C1 segment of cervical spinal cord (tissue), 14 donors: Measurements from ENCODE around the gene CCAR1.
A peak's percentile ranks its signal among the peaks of the same experiment; 100 is the strongest.
"Not testable (repeated sequence)": the region's sequence is repeated elsewhere in the genome, so short reads cannot be mapped to it uniquely, and the experiment has no call there.

Experiments used
- DNase-seq, 14 donors: peaks; one replicate each; lab custom pipeline; 2025; lab: John Stamatoyannopoulos, UW

The CCAR1 gene

DNA sequence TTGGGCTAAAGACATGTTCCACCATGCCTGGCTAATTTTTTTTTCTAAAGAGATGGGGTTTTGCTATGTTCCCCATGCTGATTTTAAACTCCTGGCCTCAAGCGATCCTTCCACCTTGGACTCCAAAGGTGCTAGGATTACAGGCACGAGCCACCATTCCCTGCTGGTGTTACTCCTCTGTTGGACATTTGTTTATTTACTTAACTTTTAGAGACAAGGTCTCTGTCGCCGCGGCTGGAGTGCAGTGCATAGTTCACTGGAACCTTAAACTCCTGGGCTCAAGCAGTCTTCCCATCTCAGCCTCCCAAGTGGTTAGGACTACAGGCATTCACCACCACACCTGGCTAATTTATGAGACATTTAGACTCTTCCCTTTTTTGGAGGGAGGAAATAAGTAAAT lies 38.9 kb downstream of the CCAR1 start:
- DNase-seq = no peak

DNA sequence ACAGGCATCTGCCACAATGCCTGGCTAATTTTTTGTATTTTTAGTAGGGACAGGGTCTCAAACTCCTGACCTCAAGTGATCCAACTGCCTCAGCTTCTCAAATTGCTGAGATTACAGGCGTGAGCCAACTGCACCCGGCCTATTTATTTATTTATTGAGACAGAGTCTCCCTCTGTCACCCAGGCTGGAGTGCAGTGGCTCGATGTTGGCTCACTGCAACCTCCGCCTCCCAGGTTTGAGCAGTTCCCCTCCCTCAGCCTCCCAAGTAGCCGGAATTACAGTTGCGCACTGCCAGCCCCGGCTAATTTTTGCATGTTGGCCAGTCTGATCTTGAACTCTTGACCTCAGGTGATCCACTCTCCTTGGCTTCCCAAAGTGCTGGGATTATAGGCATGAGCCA lies 46.4 kb downstream of the CCAR1 start:
- not testable (repeated sequence) for DNase-seq

DNA sequence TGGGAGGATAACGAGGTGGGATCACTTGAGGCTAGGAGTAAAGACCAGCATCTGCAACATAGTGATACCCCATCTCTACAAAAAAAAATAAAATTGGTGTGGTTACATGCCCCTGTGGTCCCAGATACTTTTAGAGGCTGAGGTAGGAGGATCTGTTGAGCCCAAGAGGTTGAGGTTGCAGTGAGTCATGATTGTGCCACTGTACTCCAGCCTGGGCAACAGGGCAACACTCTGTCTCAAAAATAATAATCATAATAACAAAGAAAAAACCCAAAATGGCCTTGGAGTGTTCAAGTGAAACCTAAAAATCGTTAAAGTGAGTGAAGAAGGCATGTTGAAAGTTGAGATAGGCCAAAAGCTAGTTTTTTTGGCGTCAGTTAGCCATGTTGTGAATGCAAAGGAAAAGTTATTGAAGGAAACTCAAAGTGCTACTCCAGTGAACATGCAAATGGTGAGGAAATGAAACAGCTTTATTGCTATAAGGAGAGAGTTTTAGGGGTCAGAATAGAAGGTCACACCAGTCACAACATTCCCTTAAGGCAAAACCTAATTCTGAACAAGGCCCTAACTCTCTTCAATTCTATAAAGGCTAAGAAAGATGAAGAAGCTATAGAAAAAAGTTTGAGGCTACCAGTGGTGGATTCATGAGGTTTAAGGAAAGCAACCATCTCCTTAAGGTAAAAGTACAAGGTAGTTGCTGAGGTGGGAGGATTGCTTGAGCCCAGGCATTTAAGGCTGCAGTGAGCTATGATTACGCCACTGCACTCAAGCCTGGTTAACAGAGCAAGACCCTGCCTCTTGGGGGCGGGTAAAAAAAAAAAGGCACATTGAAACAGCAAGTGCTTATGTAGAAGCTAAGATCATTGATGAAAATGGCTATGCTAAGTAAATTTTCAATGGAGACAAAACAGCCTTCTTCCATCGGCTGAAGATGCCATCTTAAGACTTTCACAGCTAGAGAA lies 60.9 kb downstream of the CCAR1 start:
- DNase-seq = no peak

DNA sequence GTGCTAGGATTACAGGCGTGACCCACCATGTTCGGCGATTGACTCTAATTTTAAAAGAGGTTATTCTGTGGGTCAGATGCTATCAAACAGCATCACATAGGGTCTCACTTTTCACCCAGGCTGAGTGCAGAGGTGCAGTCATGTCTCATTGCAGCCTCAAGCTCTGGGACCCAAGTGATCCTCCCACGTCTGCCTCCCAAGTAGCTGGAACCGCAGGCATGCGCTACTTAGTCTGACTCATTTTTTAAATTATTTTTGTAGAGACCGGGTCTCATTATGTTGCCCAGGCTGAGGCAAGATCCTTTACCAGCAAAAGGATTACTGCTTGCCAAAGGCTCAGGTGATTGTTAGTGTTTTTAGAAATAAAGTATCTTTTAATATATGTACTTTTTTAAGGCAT lies 63.4 kb downstream of the CCAR1 start:
- DNase-seq = no peak

DNA sequence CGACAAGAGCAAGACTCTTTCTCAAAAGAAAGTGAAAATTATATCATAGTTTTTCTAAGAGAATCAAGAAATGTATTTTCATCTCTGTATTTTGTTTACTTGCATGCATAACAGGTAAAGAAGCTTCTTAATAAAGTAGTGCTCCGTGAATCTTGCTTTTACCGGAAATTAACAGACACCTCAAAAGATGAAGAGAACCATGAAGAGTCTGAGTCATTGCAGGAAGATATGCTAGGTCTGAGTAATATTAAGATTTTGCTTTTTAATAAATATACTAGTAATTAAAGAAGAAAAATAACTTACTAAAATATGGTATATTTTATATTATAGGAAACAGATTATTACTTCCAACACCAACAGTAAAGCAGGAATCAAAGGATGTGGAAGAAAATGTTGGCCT lies 66.8 kb downstream of the CCAR1 start:
- no peak for DNase-seq

DNA sequence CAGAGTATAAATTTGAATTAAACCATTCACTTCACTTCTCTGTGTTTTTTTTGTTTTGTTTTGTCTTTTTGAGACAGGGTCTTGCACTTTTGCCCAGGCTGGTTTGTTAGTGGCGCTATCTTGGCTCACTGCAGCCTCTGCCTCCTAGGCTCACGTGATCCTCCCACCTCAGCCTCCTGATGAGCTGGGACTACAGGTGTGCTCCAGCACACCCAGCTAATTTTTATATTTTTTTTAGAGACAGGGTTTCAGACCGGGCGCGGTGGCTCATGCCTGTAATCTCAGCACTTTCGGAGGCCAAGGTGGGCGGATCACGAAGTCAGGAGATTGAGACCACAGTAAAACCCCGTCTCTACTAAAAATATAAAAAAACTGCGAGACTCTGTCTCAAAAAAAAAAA lies 69.4 kb downstream of the CCAR1 start:
- DNase-seq = no peak

DNA sequence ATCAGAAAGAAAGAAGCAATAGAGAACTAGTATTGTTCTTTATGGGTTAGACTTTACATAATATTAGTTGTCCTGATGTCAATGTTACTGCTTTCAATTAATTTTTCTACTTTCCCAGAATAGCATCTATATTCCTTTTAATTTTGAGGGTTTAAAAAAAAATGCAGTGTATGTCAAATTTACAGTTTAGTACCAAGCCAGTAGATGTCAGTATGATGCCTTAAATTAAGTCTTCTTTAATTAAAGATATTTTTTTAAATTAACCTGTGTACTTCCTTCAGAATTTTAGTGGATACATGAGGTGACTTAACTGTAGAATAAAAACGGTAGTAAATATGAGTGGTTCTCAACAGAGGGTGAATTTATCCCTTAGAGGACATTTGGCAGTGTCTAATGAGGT lies 71.1 kb downstream of the CCAR1 start:
- no peak for DNase-seq

DNA sequence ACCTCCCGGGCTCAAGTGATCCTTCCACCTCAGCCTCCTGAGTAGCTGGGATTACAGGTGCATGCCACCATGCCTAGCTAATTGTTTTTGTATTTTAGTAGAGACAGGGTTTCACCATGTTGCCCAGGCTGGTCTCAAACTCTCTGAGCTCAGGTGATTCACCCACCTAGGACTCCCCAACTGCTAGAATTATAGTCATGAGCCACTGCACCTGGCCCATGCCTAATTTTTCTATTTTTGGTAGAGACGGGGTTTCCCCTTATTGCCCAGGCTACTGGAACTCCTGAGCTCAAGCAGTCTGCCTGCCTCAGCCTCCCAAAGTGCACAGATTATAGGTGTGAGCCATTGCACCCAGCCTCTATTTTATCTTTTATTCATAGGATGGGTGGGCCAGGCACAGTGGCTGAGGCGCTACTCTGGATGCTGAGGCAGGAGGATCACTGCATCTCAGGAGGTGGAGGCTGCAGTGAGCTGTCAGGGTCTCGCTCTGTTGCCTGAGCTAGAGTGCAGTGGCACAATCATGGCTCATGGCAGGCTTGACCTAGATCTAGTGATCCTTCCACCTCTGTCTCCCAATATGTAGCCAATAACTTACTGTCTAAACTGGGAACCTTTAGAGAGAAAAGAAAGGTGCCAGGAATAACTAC lies 75.0 kb downstream of the CCAR1 start:
- no peak for DNase-seq

DNA sequence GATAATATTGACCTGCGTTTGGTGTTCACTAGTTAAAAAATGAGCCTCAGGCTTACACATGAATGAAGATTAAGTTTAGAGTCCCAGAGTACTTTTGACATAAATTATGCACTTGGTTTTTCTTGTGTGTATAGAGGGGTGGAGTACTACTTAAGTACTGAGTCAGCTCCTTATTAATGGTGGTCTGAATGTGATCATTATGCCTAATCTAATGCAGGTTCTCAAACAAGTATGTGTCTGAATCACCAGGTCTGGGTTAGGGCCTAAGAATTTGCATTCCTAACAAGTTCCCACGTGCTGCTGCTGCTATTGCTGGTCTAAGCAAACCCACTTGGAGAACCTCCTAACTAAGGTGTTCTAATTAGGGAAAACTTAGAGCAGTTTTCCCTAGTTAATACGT lies 75.6 kb downstream of the CCAR1 start:
- no peak for DNase-seq

DNA sequence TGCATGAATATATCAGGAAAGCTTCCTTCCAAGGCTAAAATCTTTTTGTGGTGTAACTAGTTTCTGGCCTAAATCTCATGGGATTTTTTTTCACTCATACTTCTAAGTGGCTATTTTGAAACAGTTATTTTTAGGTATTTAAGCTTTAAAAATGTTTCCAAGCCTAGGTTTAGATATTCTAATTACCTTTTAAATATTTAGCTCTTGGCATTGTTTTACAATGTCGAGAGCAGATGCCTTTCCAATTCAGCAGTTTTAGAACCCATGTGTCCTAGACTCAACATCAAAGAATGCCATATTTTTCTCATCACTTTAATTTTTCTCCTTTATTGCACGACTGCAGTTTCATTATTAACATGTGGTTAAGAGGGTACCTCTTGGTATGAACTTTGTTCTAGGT lies 79.2 kb downstream of the CCAR1 start:
- no peak for DNase-seq

DNA sequence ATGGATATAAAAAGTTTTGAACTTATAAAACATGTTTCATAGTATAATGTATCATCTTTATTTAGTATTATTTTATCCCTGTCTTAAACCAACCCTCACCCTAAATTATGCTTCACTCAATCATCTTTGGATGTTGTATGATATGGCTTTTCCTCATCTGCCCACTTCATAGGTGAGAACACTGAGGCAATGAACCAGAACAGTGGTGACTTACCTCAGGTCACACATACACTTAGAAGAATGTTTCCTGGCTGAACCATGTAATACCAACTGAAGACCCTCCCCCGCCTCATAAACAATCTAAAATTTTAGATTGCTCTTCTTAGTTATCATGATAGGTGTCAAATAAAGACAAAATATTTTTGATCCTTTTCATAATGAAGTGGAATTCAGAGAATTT lies 83.7 kb downstream of the CCAR1 start:
- DNase-seq = no peak

DNA sequence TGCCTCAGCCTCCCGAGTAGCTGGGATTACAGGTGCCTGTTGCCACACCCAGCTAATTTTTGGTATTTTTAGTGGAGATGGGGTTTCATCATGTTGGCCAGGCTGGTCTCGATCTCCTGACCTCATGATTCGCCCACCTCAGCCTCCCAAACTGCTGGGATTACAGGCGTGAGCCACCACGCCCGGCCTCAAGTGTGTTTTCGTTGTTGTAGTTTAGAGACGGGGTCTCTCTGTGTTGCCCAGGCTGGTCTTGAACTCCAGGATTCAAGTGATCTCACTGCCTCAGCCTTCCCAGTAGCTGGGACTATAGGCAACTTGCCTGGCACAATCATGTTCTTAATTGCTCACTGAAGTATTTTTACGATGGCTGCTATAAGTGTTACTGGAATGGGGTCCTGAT lies 89.8 kb downstream of the CCAR1 start:
- DNase-seq = not testable (repeated sequence)

DNA sequence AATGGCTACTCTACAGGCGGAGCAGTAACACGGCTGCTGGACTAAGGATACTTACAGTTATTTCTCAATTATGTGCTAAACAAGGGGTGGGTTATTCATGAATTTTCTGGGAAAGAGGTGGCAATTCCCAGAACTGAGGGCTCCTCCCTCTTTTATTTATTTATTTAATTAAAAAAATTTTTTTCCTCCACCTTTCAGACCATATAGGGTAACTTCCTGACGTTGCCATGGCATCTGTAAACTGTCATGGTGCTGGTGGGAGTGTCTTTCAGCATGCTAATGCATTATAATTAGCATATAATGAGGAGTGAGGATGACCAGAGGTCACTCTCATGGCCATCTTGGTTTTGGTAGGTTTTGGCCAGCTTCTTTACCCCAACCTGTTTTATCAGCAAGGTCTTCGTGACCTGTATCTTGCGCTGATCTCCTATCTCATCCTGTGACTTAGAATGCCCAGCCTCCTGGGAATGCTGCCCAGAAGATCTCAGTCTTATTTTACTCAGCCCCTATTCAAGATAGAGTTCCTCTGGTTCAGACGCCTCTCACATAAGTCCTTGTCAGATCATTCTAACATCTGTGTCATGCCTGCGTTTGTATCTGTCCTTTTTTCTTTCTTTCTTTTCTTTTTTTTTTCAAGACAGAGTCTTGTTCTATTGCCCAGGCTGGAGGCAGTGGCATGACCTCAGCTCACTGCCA lies 90.4 kb downstream of the CCAR1 start:
- no peak for DNase-seq

DNA sequence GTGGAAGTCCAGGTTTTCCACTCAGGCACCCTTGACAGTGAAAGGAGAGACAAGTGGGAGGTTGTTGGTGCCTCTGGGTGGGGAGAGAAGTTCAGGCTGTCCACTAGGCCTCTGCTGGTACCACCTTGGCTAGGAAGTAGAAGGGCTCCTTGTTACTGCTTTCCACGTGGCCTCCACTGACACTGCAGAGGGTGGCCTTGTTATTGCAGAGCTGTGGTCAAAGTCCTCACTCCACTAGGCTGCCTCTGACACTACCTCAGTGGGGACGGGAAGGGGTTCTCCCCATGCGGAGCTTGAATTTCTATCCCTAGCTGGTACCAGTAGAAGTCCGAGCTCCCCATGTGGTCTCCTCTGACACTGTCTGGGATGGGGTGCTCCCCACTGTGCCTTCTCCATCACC lies 91.4 kb downstream of the CCAR1 start:
- DNase-seq = no peak

DNA sequence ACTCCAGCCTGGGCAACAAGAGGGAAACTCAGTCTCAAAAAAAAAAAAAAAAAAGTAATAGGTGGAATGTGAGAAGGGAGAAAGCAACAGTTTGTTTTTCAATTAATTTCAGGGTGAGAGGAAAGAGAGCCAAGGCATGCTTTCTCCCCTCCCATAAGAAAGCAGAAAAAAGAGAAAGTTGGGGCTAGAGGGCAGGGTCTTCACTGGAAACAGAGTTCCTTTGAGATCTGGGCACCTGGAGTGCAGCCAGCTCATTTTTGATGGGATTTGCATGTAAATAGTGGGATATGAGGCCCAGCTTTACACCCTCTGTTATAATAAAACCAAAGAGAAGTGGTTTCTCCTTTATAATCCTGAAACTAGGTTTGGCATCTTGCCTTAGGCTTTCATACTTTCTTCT lies 92.5 kb downstream of the CCAR1 start:
- peak in 2 of 14 donors; percentile 4 to 19 for DNase-seq

DNA sequence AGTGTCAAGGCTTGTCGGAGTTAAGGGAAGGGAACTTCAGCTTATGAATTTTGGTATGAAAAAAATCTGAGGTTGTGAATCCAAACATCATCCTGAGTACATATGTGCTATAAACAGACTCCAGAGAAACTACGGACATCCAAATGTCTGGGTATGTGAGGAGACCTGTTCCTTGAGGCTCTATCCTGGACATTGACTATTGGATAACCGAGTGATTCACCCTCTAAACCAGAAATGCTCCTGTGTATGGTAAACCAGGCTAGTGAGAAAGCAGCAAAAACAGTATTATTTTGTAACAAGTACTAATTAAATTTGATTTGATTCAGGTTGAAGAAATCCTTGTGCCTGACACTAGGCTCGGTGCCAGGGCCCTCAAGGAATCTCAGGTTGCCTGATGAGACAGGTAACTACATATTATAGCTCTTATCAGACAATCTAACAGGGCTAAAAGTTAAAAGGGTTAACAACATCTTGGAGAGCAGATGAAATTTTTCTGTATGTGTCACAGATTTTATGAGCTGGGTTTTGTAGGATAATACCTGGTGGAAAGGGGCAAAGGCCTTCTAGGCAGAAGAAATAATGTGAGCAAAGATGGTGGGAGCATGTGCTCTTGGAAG lies 95.9 kb downstream of the CCAR1 start:
- DNase-seq = no peak

DNA sequence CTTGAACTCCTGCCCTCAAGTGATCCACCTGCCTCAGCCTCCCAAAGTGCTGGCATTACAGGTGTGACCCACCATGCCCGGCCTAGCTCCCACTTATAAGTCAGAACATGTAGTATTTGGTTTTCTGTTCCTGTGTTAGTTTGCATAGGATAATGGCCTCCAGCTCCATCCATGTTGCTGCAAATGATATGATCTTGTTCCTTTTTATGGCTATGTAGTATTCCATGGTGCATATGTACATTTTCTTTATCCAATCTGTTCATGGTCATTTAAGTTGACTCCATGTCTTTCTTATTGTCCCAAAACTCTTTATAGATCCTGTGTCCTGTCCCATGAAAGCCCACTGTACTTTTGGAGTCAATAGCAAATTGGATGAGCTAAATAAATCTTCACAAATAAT lies 99.3 kb downstream of the CCAR1 start:
- not testable (repeated sequence) for DNase-seq

DNA sequence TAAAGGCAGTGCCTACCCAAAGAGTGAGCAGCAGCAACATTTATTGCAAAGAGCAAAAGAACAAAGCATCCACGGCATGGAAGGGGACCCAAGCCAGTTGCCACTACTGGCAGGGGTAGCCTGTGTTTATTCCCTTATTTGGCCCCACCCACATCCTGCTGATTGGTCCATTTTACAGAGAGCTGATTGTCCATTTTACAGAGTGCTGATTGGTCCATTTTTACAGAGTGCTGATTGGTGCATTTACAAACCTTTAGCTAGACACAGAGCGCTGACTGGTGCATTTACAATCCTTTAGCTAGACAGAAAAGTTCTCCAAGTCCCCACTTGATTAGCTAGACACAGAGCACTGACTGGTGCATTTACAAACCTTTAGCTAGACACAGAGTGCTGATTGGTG lies 101.6 kb downstream of the CCAR1 start:
- DNase-seq = not testable (repeated sequence)

DNA sequence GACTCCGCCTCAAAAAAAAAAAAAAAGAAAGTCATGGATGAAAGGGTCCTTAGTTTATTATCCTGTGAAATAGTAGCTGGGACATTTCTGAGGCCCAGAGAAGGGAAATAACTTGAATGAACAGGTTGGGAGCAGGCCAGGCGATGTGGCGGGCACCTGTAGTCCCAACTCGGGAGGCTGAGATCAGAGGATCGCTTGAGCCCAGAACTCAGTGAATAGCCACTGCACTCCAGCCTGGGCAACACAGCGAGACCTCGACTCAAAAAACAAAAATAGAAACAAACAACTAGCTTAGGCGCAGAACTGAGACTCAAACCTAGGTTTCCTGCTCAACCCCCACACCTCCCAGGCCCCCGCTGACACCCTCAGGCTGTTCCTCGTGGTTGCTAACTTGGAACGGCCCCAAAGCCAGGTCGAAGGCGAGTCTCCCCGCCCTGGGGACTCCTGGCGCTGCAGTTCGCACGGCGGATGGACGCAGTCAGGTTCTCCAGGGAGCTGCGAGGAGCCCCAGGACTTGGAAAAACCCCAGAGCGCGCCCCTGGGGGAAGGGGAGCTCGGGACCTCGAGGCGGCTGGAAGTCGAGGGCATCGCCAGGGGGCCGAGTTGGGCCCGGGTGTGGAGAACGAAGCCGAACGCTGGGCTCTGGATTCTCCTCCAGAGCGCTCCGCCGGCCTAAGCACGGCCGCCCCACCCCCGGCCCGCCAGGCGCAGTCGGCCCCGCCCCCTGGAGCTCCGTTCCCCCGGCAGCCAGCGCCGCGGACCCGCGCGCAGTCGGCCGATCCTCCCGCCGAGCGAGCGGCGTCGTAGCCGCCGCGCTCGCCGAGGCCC lies 105.9 kb downstream of the CCAR1 start, which contains the start of gene STOX1:
STOX1 (plus strand) TSS at position 768 of the 828 bp plus-strand sequence. CDS start 93 bp downstream, outside the sequence.
- DNase-seq = peak in 7 of 14 donors; percentile 2 to 29 (median 20)

DNA sequence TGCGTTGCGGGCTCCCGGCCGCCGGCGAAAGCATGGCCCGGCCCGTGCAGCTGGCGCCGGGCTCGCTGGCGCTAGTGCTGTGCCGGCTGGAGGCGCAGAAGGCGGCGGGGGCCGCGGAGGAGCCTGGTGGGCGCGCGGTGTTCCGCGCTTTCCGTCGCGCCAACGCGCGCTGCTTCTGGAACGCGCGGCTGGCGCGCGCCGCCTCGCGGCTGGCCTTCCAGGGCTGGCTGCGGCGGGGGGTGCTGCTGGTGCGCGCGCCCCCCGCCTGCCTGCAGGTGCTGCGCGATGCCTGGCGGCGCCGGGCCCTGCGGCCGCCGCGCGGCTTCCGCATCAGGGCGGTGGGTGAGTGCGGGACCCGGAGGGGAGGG lies 106.5 kb downstream of the CCAR1 start:
- DNase-seq = not testable (repeated sequence)

DNA sequence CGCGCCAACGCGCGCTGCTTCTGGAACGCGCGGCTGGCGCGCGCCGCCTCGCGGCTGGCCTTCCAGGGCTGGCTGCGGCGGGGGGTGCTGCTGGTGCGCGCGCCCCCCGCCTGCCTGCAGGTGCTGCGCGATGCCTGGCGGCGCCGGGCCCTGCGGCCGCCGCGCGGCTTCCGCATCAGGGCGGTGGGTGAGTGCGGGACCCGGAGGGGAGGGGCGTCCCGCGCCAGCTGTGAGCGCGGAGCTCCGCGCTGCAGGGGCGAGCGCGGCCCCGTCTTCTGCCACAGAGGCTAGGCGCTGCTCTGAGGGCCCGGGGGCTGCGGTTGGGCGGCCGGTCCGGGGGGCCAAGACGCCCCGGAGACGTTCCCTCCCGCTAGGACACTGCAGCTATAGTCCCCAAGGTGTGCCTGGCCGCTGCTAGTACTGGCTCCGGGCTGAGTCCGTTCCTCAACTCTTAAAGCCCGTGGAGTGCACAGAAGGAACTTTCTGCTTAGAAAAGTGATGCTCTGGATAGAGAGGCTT lies 107.1 kb downstream of the CCAR1 start:
- DNase-seq = peak in 1 of 14 donors; percentile 5
